Measurements from ENCODE around the gene EVI5. TPM values are rescaled to one million over a fixed set of nuclear protein-coding genes. Genes with fewer than 3 reads are reported as not detected.

Gene EVI5
- total RNA-seq, 2 experiments from 2014 or later: 2.9 TPM

- no peak overlapping the region for H3K4me3 Mint-ChIP-seq
- peaks cover 64% of the 10 kb centered on the region for H3K4me1 Mint-ChIP-seq
- DNase-seq: no peak
- CTCF ChIA-PET: interaction anchor here (1.0 to 2.0 kb wide), 4 partner anchors 11 to 85 kb away, joined by 3 to 11 read pairs (median 6); partner anchors contain the start of gene GFI1
- H3K27me3 Mint-ChIP-seq: no peaks in the 10 kb centered on the region
- H3K27ac Mint-ChIP-seq: no peak overlapping the region
- POLR2A ChIA-PET: interaction anchor here (0.7 to 6.7 kb wide), 8 partner anchors 10 to 89 kb away, joined by 3 to 140 read pairs (median 6); partner anchors contain the start of gene GFI1
- H3K9me3 Mint-ChIP-seq: no peaks in the 10 kb centered on the region
- no peaks in the 10 kb centered on the region for H3K36me3 Mint-ChIP-seq (ENCODE audit: low read depth)
Observed at GRCh38 chr1:92571578-92571977, 213.3 kb downstream of the EVI5 start.

DNA sequence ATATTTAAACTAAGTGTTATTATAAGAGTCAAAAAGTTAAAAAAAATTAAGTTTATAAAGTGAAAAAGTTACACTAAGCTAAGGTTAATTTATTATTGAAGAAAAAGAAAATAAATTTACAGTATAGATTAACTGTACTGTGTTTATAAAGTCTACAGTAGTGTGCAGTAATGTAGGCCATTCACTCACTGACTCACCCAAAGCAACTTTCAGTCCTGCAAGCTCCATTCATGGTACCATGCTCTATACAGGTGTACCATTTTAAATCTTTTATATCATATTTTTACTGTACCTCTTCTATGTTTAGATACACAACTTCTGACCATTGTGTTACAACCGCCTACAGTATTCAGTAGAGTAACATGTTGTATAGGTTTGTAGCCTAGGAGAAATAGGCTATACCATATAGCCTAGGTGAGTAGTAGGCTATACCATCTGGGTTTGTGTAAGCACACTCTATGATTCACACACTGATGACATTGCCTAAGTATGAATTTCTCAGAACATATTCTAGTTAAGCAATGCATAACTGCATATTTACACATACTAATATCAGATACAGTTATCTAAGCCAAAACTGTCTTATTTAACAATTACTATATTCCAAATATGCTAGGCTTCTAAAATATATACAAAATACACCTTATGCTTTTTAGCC lies 217.6 kb downstream of the EVI5 start:
- no peaks in the 10 kb centered on the region for H3K27me3 Mint-ChIP-seq
- peaks cover 59% of the 10 kb centered on the region for H3K4me1 Mint-ChIP-seq
- ChIA-PET POLR2A (interaction anchor here (1.1 to 1.9 kb wide), 2 partner anchors 9 to 81 kb away, joined by 4 read pairs; partner anchors contain the start of gene GFI1), CTCF (interaction anchor here (1.1 to 1.9 kb wide), 3 partner anchors 10 to 82 kb away, joined by 3 to 7 read pairs (median 3); partner anchors contain the start of gene GFI1)
- no peaks in the 10 kb centered on the region for H3K9me3 Mint-ChIP-seq
- H3K27ac Mint-ChIP-seq: no peak overlapping the region
- no peak overlapping the region for H3K4me3 Mint-ChIP-seq
- DNase-seq: no peak
- H3K36me3 Mint-ChIP-seq (ENCODE audit: low read depth): no peaks in the 10 kb centered on the region

- Mint-ChIP-seq H3K4me1 (peaks cover 42% of the 10 kb centered on the region), H3K4me3 (no peak overlapping the region), H3K27ac (peak overlapping the region; percentile 63), H3K27me3 (no peaks in the 10 kb centered on the region), H3K36me3 (ENCODE audit: low read depth) (peaks cover 5% of the 10 kb centered on the region), H3K9me3 (no peaks in the 10 kb centered on the region)
- POLR2A ChIA-PET: interaction anchor here (0.6 to 2.1 kb wide), 7 partner anchors 10 to 101 kb away, joined by 3 to 18 read pairs (median 4); partner anchors contain the start of gene GFI1
- DNase-seq: no peak
- CTCF ChIA-PET: interaction anchor here (0.7 to 2.4 kb wide), 3 partner anchors 20 to 80 kb away, joined by 3 to 12 read pairs (median 6); no protein-coding TSS in a partner anchor
Observed at GRCh38 chr1:92563457-92564216, 221.3 kb downstream of the EVI5 start.

DNA sequence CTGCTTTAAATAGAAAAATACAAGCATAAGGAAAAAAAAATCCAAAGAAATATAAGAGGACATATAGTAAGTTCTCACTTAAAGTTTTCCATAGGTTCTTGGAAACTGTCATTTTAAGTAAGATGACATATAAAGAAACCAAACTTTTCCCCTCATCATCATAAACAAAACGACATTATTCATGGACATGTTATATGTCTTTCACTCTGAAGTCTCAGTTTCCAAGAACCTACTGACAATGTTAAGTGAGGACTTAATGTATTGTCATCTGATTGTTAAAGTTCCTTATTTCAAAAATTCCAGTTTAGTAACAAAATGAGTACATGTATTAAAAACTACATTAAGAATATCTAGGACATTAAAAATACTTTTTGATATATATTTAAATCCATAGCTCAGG lies 228.6 kb downstream of the EVI5 start:
- ChIA-PET CTCF (interaction anchor here (1.0 to 1.1 kb wide), 2 partner anchors 10 to 27 kb away, joined by 3 read pairs; no protein-coding TSS in a partner anchor), POLR2A (interaction anchor here (0.7 to 1.3 kb wide), 6 partner anchors 11 to 69 kb away, joined by 3 to 4 read pairs (median 3); partner anchors contain the start of gene GFI1)
- no peak for DNase-seq
- Mint-ChIP-seq H3K4me1 (peaks cover 36% of the 10 kb centered on the region), H3K9me3 (peaks cover 2% of the 10 kb centered on the region), H3K27me3 (no peaks in the 10 kb centered on the region), H3K4me3 (no peak overlapping the region), H3K27ac (no peak overlapping the region), H3K36me3 (ENCODE audit: low read depth) (peaks cover 27% of the 10 kb centered on the region)

GRCh38 chr1:92554216-92554615 lies 230.7 kb downstream of the EVI5 start:
- Mint-ChIP-seq H3K36me3 (ENCODE audit: low read depth) (peaks cover 34% of the 10 kb centered on the region), H3K27ac (no peak overlapping the region), H3K9me3 (peaks cover 7% of the 10 kb centered on the region), H3K27me3 (no peaks in the 10 kb centered on the region), H3K4me3 (no peak overlapping the region), H3K4me1 (peaks cover 30% of the 10 kb centered on the region)
- no peak for DNase-seq
- CTCF ChIA-PET: interaction anchor here (0.7 to 2.0 kb wide), 2 partner anchors 14 to 17 kb away, joined by 3 to 6 read pairs; no protein-coding TSS in a partner anchor
- POLR2A ChIA-PET: interaction anchor here (1.0 to 1.5 kb wide), 4 partner anchors 9 to 241 kb away, joined by 3 to 6 read pairs (median 4); partner anchors contain the start of gene GFI1

- H3K4me1 Mint-ChIP-seq: peaks cover 27% of the 10 kb centered on the region
- peaks cover 42% of the 10 kb centered on the region for H3K36me3 Mint-ChIP-seq (ENCODE audit: low read depth)
- CTCF ChIA-PET: interaction anchor here (0.7 to 1.6 kb wide), 5 partner anchors 9 to 251 kb away, joined by 3 to 5 read pairs (median 3); no protein-coding TSS in a partner anchor
- POLR2A ChIA-PET: interaction anchor here (1.0 to 2.3 kb wide), 4 partner anchors 8 to 67 kb away, joined by 3 to 7 read pairs (median 6); partner anchors contain the start of gene GFI1
- DNase-seq: no peak
- H3K9me3 Mint-ChIP-seq: peaks cover 4% of the 10 kb centered on the region
- H3K27ac Mint-ChIP-seq: no peak overlapping the region
- no peaks in the 10 kb centered on the region for H3K27me3 Mint-ChIP-seq
- H3K4me3 Mint-ChIP-seq: no peak overlapping the region
Observed at GRCh38 chr1:92551916-92552315, 233.0 kb downstream of the EVI5 start.

GRCh38 chr1:92544756-92545165 lies 240.1 kb downstream of the EVI5 start:
- DNase-seq: no peak
- no peak overlapping the region for H3K27ac Mint-ChIP-seq
- ChIA-PET CTCF (interaction anchor here (0.6 to 1.6 kb wide), 3 partner anchors 59 to 235 kb away, joined by 3 to 6 read pairs (median 3); no protein-coding TSS in a partner anchor), POLR2A (interaction anchor here (0.6 to 3.5 kb wide), 5 partner anchors 9 to 59 kb away, joined by 3 to 23 read pairs (median 5); partner anchors contain the start of gene GFI1)
- H3K27me3 Mint-ChIP-seq: no peaks in the 10 kb centered on the region
- peaks cover 46% of the 10 kb centered on the region for H3K36me3 Mint-ChIP-seq (ENCODE audit: low read depth)
- peaks cover 2% of the 10 kb centered on the region for H3K9me3 Mint-ChIP-seq
- H3K4me3 Mint-ChIP-seq: no peak overlapping the region
- peaks cover 50% of the 10 kb centered on the region for H3K4me1 Mint-ChIP-seq

DNA sequence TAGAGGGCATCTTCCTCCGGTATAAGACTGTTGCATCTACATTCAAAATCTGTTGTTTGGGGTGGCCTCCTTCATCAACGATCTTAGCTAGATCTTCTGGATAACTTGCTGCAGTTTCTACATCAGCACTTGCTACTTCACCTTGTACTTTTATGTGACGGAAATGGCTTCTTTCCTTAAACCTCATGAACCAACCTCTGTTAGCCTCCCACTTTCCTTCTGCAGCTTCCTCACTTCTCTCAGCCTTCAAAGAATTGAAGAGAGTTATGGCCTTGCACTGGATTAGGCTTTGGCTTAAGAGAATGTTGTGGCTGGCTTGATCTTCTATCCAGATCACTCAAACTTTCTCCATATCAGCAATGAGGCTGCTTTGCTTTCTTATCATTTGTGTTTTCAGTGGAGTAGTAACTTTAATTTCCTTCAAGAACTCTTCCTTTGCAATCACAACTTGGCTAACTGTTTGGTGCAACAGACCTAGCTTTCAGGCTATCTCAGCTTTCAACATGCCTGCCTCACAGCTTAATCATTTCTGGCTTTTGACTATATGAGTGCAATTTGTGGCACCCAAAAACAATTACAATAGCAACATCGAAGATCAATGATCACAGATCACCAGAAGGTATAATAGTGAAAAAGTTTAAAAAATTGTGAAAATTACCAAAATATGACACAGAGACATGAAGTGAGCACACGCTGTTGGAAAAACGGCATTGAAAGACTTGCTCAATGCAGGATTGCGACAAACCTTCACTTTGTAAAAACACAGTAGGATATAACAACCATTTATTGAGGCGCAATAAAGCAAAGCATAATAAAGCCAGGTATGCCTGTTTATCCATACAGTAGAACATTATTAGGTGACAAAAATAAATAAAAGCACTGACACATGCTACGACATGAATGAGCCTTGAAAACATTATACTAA lies 241.5 kb downstream of the EVI5 start:
- peaks cover 61% of the 10 kb centered on the region for H3K4me1 Mint-ChIP-seq
- POLR2A ChIA-PET: interaction anchor here (0.7 to 3.5 kb wide), 2 partner anchors 8 to 57 kb away, joined by 3 to 23 read pairs; partner anchors contain the start of gene GFI1
- H3K27ac Mint-ChIP-seq: peak overlapping the region; percentile 18
- CTCF ChIA-PET: interaction anchor here (0.6 kb wide), 1 partner anchor 8 kb away, joined by 4 read pairs; no protein-coding TSS in a partner anchor
- H3K4me3 Mint-ChIP-seq: no peak overlapping the region
- no peaks in the 10 kb centered on the region for H3K9me3 Mint-ChIP-seq
- DNase-seq: no peak
- peaks cover 39% of the 10 kb centered on the region for H3K36me3 Mint-ChIP-seq (ENCODE audit: low read depth)
- no peaks in the 10 kb centered on the region for H3K27me3 Mint-ChIP-seq

DNA sequence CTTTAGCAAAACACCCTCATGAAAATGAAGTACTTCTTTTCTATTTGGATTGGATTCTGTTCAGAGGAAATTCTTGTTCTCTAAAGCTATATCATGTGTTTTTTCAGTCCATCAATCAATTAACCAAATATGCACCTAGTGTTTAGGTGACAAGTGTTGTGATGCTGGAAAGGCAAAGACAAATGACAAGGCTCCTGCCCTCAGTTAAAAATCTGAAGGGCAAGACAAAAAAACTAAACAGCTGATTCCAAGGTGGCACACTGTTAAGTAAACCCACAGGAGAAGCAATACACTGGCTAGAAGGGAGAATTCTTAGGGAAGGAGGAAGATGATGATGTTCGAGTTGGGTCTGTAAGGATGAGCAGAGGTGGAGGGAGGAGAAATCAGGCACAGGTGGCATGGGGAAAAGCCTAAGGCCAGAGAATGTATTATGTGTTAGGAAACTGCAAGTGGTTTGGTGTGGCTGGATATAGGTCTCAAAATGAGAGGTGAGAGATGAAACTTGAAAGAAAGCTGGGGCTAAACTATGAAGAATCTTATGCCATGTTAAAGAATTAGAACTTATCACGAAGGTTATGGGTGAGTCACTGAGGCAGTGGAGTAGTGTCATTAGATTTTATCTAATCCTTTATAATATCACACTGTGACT lies 246.4 kb downstream of the EVI5 start:
- no peaks in the 10 kb centered on the region for H3K27me3 Mint-ChIP-seq
- peaks cover 78% of the 10 kb centered on the region for H3K4me1 Mint-ChIP-seq
- H3K9me3 Mint-ChIP-seq: peaks cover 3% of the 10 kb centered on the region
- DNase-seq: peak; percentile 30
- ChIA-PET CTCF (interaction anchor here (1.1 to 4.0 kb wide), 13 partner anchors 15 to 240 kb away, joined by 3 to 72 read pairs (median 4); partner anchors contain the start of gene GFI1), POLR2A (interaction anchor here (0.7 to 5.7 kb wide), 33 partner anchors 13 to 458 kb away, joined by 3 to 372 read pairs (median 4); partner anchors contain the start of genes GFI1 and GLMN)
- H3K27ac Mint-ChIP-seq: peak overlapping the region; percentile 98
- H3K36me3 Mint-ChIP-seq (ENCODE audit: low read depth): peaks cover 30% of the 10 kb centered on the region
- H3K4me3 Mint-ChIP-seq: peak overlapping the region; percentile 64

DNA sequence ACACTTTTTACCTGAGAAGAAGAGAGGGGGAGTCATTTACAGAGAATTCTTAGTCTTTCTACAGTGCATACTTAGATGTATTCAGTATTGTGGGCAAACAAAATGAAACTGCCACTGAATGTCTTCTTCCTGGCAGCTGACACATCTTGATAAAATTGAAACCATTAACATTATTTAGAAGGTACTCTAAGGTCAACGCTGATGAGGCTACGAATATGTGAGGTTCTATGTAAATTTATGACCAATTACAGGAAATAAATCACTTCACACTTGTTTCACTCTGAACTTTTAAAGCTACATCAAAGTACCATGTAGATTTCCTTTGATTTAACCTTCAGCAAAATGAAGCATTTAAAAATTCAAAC lies 246.9 kb downstream of the EVI5 start:
- Mint-ChIP-seq H3K4me1 (peaks cover 78% of the 10 kb centered on the region), H3K36me3 (ENCODE audit: low read depth) (peaks cover 30% of the 10 kb centered on the region), H3K27ac (peak overlapping the region; percentile 98), H3K4me3 (peak overlapping the region; percentile 64), H3K27me3 (no peaks in the 10 kb centered on the region), H3K9me3 (peaks cover 3% of the 10 kb centered on the region)
- DNase-seq: no peak
- POLR2A ChIA-PET: interaction anchor here (0.8 to 5.7 kb wide), 35 partner anchors 13 to 457 kb away, joined by 3 to 372 read pairs (median 5); partner anchors contain the start of genes GFI1, GLMN and RPL5
- CTCF ChIA-PET: interaction anchor here (1.1 to 4.0 kb wide), 13 partner anchors 16 to 240 kb away, joined by 3 to 72 read pairs (median 4); partner anchors contain the start of gene GFI1

Measured in activated CD4-positive, alpha-beta memory T cell treated with anti-CD3 and anti-CD28 coated beads, Interleukin-2, amount 10 ng/mL, durations not matched to agents 7 days and 5 days (primary cell).